ENCODE data around the gene TTLL13. TPM values are rescaled to one million over a fixed set of nuclear protein-coding genes. Genes with fewer than 3 reads are reported as not detected.

The TTLL13 gene
- total and polyA plus RNA-seq, 9 of the 15 experiments (the other 6 are each of a cell fraction or from before 2014, with no cell fraction given): 0.05 to 0.24 (median 0.11) TPM; not detected in 1

GRCh38 chr15:90233387-90234095 lies 15.8 kb upstream of the TTLL13 start, which contains the start of gene CIB1 (continued):
- TF ChIP-seq HMBOX1 (IDR thresholded peaks at IDR 0.05): peak; percentile 35; the same call in 1 of the 2 replicates
- peak in 1 of 2 experiments; percentile 78; a peak in 1 of 4 replicates for TF ChIP-seq KDM4B (IDR thresholded peaks at IDR 0.05; ENCODE audit: borderline replicate concordance in 2 of 2, low read depth in 1 of 2)
- no peak for TF ChIP-seq ZBTB8A (IDR thresholded peaks at IDR 0.05; ENCODE audit: partially characterized antibody)
- TF ChIP-seq BRD4 (IDR thresholded peaks at IDR 0.05): 0 out of 2 replicates have a peak, but pooled peaks have one; percentile 54
- no peak for TF ChIP-seq ZNF133 (CRISPR knock-in tag; IDR thresholded peaks at IDR 0.05)
- TF ChIP-seq USF1 (CRISPR knock-in tag; IDR thresholded peaks at IDR 0.05): 0 out of 2 replicates have a peak, but pooled peaks have one; percentile 23
- no peak for TF ChIP-seq PTTG1 (tag; IDR thresholded peaks at IDR 0.05; ENCODE audit: low read depth)
- no peak for TF ChIP-seq RAD51 (IDR thresholded peaks at IDR 0.05; ENCODE audit: borderline replicate concordance, low read depth)
- TF ChIP-seq TBL1XR1 (IDR thresholded peaks at IDR 0.05; ENCODE audit: low read length in 2 of 2): no peak
- peak in 1 of 2 experiments; percentile 57 for TF ChIP-seq E2F6 (IDR thresholded peaks at IDR 0.05; ENCODE audit: borderline replicate concordance in 1 of 2, extremely low read depth in 1 of 2, insufficient read depth in 1 of 2, insufficient read length in 1 of 2, low read depth in 1 of 2, low read length in 1 of 2, poor library complexity in 1 of 2, severe bottlenecking in 1 of 2)
- TF ChIP-seq PCBP1 (IDR thresholded peaks at IDR 0.05; ENCODE audit: low read depth, low read length, poor library complexity, severe bottlenecking): peak; percentile 41
- TF ChIP-seq ZBTB49 (CRISPR knock-in tag; IDR thresholded peaks at IDR 0.05; ENCODE audit: borderline replicate concordance): no peak
- no peak for TF ChIP-seq NR2C1 (IDR thresholded peaks at IDR 0.05)
- TF ChIP-seq NR2C1 (tag; IDR thresholded peaks at IDR 0.05): peak; percentile 64; the same call in 1 of the 2 replicates
- TF ChIP-seq ZNF354B (CRISPR knock-in tag; IDR thresholded peaks at IDR 0.05): no peak
- no peak for TF ChIP-seq FOS (IDR thresholded peaks at IDR 0.05; ENCODE audit: extremely low read depth, insufficient read length)
- no peak for TF ChIP-seq MCM5 (IDR thresholded peaks at IDR 0.05; ENCODE audit: low read depth)
- TF ChIP-seq NR2C2 (CRISPR knock-in tag; IDR thresholded peaks at IDR 0.05): no peak
- no peak; the same call in 1 of the 2 replicates for TF ChIP-seq NR2C2 (tag; IDR thresholded peaks at IDR 0.05)
- TF ChIP-seq KLF13 (tag; IDR thresholded peaks at IDR 0.05; ENCODE audit: borderline replicate concordance, low read depth): peak; percentile 14; the same call in 1 of the 2 replicates
- peak; percentile 84; the same call in 1 of the 2 replicates for TF ChIP-seq PHF8 (IDR thresholded peaks at IDR 0.05; ENCODE audit: borderline replicate concordance, low read length)
- TF ChIP-seq TARDBP (IDR thresholded peaks at IDR 0.05): no peak
- no peak for TF ChIP-seq ARID2 (IDR thresholded peaks at IDR 0.05)
- TF ChIP-seq HLTF (IDR thresholded peaks at IDR 0.05): no peak

All from K562 (cell line).